Measurements from ENCODE around the gene NME4.

- TF ChIP-seq POLR2A (IDR thresholded peaks at IDR 0.05; ENCODE audit: low read depth, low read length) (no peak), POLR2AphosphoS5 (IDR thresholded peaks at IDR 0.05; ENCODE audit: low read depth, low read length) (no peak)
Measured at GRCh38 chr16:445566-445965, 48.6 kb downstream of the NME4 start.

Measured in GM12892 (cell line).